HepG2 (cell line): ENCODE measurements around the gene UBL3. TPM values are rescaled to one million over a fixed set of nuclear protein-coding genes. Genes with fewer than 3 reads are reported as not detected.

Experiments
- ARNT2 ChIP-seq: sonication (generic); formaldehyde crosslinking; IDR thresholded peaks from 2 replicates; pipeline ENCODE4 v1.8.0; 2022; ENCODE audit warnings: mild to moderate bottlenecking, low read depth, missing genetic modification reagents, moderate library complexity
- BORCS8-MEF2B ChIP-seq: sonication (generic); formaldehyde crosslinking; IDR thresholded peaks from 2 replicates; pipeline ENCODE4 v1.8.0; 2022; ENCODE audit warnings: mild to moderate bottlenecking, missing genetic modification reagents
- CHD4 ChIP-seq: fragments of 200-600 bp; sonication (generic); IDR thresholded peaks from 2 replicates; pipeline ENCODE4 v1.7.0; 2017; ENCODE audit warnings: mild to moderate bottlenecking, low read length, borderline replicate concordance
- CTCF ChIP-seq: sonication (generic); formaldehyde crosslinking; IDR thresholded peaks from 2 replicates; pipeline ENCODE4 v1.5.0; 2020; ENCODE audit warnings: mild to moderate bottlenecking, missing genetic modification reagents, moderate library complexity
- DNMT3B ChIP-seq: conservative IDR thresholded peaks from 2 replicates; pipeline ENCODE4 v1.6.1; 2016; ENCODE audit warnings: missing biosample characterization, control low read depth
- FOSL2 ChIP-seq: sonication (generic); formaldehyde crosslinking; IDR thresholded peaks from 2 replicates; pipeline ENCODE4 v1.4.0; 2020; ENCODE audit warnings: missing genetic modification reagents
- LBX2 ChIP-seq: sonication (generic); formaldehyde crosslinking; IDR thresholded peaks from 2 replicates; pipeline ENCODE4 v1.5.0; 2020; ENCODE audit warnings: missing genetic modification reagents, mild to moderate bottlenecking, borderline replicate concordance
- MTA3 ChIP-seq: sonication (generic); formaldehyde crosslinking; IDR thresholded peaks from 2 replicates; pipeline ENCODE4 v1.4.0; 2020; ENCODE audit warnings: missing genetic modification reagents
- NCOA5 ChIP-seq: sonication (generic); formaldehyde crosslinking; IDR thresholded peaks from 2 replicates; pipeline ENCODE4 v1.4.0; 2020; ENCODE audit warnings: missing genetic modification reagents
- NFE2 ChIP-seq: sonication (generic); formaldehyde crosslinking; IDR thresholded peaks from 2 replicates; pipeline ENCODE4 v1.4.0; 2020; ENCODE audit warnings: missing genetic modification reagents
- PITX1 ChIP-seq: sonication (generic); formaldehyde crosslinking; IDR thresholded peaks from 2 replicates; pipeline ENCODE4 v1.5.1; 2020; ENCODE audit warnings: mild to moderate bottlenecking, missing genetic modification reagents
- RBM39 ChIP-seq: fragments of 200-400 bp; formaldehyde crosslinking; IDR thresholded peaks from one replicate; pipeline ENCODE4 v1.6.1; 2018; ENCODE audit warnings: antibody characterized with exemption, mild to moderate bottlenecking, low read depth, low read length; ENCODE audit not compliant: poor library complexity, severe bottlenecking
- REXO4 ChIP-seq: sonication (generic); formaldehyde crosslinking; IDR thresholded peaks from 2 replicates; pipeline ENCODE4 v1.8.0; 2022; ENCODE audit warnings: missing genetic modification reagents, mild to moderate bottlenecking, borderline replicate concordance
- SAP130 ChIP-seq: IDR thresholded peaks from 2 replicates; pipeline ENCODE4 v1.6.1; 2016; ENCODE audit warnings: low read depth
- SP4 ChIP-seq: sonication (generic); formaldehyde crosslinking; IDR thresholded peaks from 2 replicates; pipeline ENCODE4 v1.8.1; 2023; ENCODE audit warnings: mild to moderate bottlenecking, missing genetic modification reagents
- SRSF9 ChIP-seq: fragments of 200-400 bp; formaldehyde crosslinking; IDR thresholded peaks from 2 replicates; pipeline ENCODE4 v1.6.1; 2018; ENCODE audit warnings: borderline replicate concordance, mild to moderate bottlenecking, low read depth, low read length; ENCODE audit not compliant: insufficient read depth, poor library complexity, severe bottlenecking
- ZBTB4 ChIP-seq: sonication (generic); formaldehyde crosslinking; IDR thresholded peaks from 2 replicates; pipeline ENCODE4 v1.4.0; 2020; ENCODE audit warnings: missing genetic modification reagents, mild to moderate bottlenecking, borderline replicate concordance
- ZBTB7B ChIP-seq: sonication (generic); formaldehyde crosslinking; IDR thresholded peaks from 2 replicates; pipeline ENCODE4 v1.4.0; 2020; ENCODE audit warnings: missing genetic modification reagents
- ZC3H13 ChIP-seq: sonication (generic); formaldehyde crosslinking; IDR thresholded peaks from 2 replicates; pipeline ENCODE4 v1.8.1; 2023; ENCODE audit warnings: mild to moderate bottlenecking, missing genetic modification reagents, moderate library complexity
- ZNF468 ChIP-seq: sonication (generic); formaldehyde crosslinking; IDR thresholded peaks from 2 replicates; pipeline ENCODE4 v1.8.0; 2022; ENCODE audit warnings: mild to moderate bottlenecking, moderate library complexity, missing genetic modification reagents
- ZNF484 ChIP-seq: sonication (generic); formaldehyde crosslinking; IDR thresholded peaks from 2 replicates; pipeline ENCODE4 v1.5.1; 2020; ENCODE audit warnings: mild to moderate bottlenecking, low read depth, missing genetic modification reagents, borderline replicate concordance
- ZNF790 ChIP-seq: sonication (generic); formaldehyde crosslinking; IDR thresholded peaks from 2 replicates; pipeline ENCODE4 v1.8.0; 2022; ENCODE audit warnings: missing genetic modification reagents, mild to moderate bottlenecking, borderline replicate concordance
- ZNF883 ChIP-seq: sonication (generic); formaldehyde crosslinking; IDR thresholded peaks from 2 replicates; pipeline ENCODE4 v1.5.1; 2020; ENCODE audit warnings: mild to moderate bottlenecking, missing genetic modification reagents; ENCODE audit errors: not compliant biosample characterization
- ZSCAN20 ChIP-seq: sonication (generic); formaldehyde crosslinking; IDR thresholded peaks from 2 replicates; pipeline ENCODE4 v1.4.0; 2020; ENCODE audit warnings: missing genetic modification reagents, mild to moderate bottlenecking, borderline replicate concordance
- polyA plus RNA-seq, 8 experiments: library from polyadenylated mRNA; depleted of rRNA in 3 of 8; stranded (reverse) in 7 of 8; unstranded in 1 of 8; fragments of >200 nt; fragmentation: Illumina TruSeq in 4 of 8; extraction: Trizol in 4 of 8; gene quantifications; 2 replicates each; pipeline versions ENCODE4 v1.2.1 to v1.2.3, GENCODE V29; 2011 to 2016; ENCODE audit warnings: low read depth in 4 of 8, missing spikeins in 1 of 8, mixed read lengths in 1 of 8; ENCODE audit not compliant: insufficient read depth in 1 of 8
- total RNA-seq, 5 experiments: library from RNA; depleted of rRNA; stranded (reverse); fragments of >200 nt; fragmentation: Illumina TruSeq; extraction: Trizol; gene quantifications; 2 replicates each; pipeline ENCODE4 v1.2.3, GENCODE V29; 2016; ENCODE audit warnings: low read depth in 1 of 5
- TF ChIP-seq, protein P1 (sequence below): IDR thresholded peaks from 2 replicates; pipeline ENCODE4 v1.6.1; 2016

The UBL3 gene
- total and polyA plus RNA-seq, 2 of the 13 experiments (the other 11 are each of a cell fraction or from before 2014, with no cell fraction given) = 7.4 to 9.6 TPM

GRCh38 chr13:29754473-29754806 lies 96.0 kb downstream of the UBL3 start (continued):
- TF ChIP-seq NFE2 (CRISPR knock-in tag) (peak; percentile 49; the same call in 1 of the 2 replicates), SAP130 (0 out of 2 replicates have a peak, but pooled peaks have one; percentile 17), MTA3 (CRISPR knock-in tag) (no peak), CHD4 (no peak), RBM39 (no peak), DNMT3B (CRISPR knock-in tag) (no peak), ZBTB7B (no peak), ZBTB4 (CRISPR knock-in tag) (no peak), CTCF (CRISPR knock-in tag) (no peak), ZNF790 (CRISPR knock-in tag) (no peak), ZSCAN20 (CRISPR knock-in tag) (no peak), SP4 (CRISPR knock-in tag) (no peak), ZNF883 (no peak), ARNT2 (CRISPR knock-in tag) (no peak), NCOA5 (CRISPR knock-in tag) (no peak), ZC3H13 (CRISPR knock-in tag) (no peak), FOSL2 (CRISPR knock-in tag) (peak; percentile 59), SRSF9 (no peak), REXO4 (CRISPR knock-in tag) (no peak), PITX1 (CRISPR knock-in tag) (no peak), LBX2 (no peak), BORCS8-MEF2B (CRISPR knock-in tag) (no peak), ZNF484 (CRISPR knock-in tag) (no peak), ZNF468 (CRISPR knock-in tag) (no peak)
- TF ChIP-seq, protein P1, sequence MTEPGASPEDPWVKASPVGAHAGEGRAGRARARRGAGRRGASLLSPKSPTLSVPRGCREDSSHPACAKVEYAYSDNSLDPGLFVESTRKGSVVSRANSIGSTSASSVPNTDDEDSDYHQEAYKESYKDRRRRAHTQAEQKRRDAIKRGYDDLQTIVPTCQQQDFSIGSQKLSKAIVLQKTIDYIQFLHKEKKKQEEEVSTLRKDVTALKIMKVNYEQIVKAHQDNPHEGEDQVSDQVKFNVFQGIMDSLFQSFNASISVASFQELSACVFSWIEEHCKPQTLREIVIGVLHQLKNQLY (CRISPR knock-in tag) = no peak
